ENCODE results near the gene SCG5. TPM values are rescaled to one million over a fixed set of nuclear protein-coding genes. Genes with fewer than 3 reads are reported as not detected.

The SCG5 gene
- total and polyA plus RNA-seq, 4 donors, result 2.9 to 13.4 (median 10.1) TPM

DNA sequence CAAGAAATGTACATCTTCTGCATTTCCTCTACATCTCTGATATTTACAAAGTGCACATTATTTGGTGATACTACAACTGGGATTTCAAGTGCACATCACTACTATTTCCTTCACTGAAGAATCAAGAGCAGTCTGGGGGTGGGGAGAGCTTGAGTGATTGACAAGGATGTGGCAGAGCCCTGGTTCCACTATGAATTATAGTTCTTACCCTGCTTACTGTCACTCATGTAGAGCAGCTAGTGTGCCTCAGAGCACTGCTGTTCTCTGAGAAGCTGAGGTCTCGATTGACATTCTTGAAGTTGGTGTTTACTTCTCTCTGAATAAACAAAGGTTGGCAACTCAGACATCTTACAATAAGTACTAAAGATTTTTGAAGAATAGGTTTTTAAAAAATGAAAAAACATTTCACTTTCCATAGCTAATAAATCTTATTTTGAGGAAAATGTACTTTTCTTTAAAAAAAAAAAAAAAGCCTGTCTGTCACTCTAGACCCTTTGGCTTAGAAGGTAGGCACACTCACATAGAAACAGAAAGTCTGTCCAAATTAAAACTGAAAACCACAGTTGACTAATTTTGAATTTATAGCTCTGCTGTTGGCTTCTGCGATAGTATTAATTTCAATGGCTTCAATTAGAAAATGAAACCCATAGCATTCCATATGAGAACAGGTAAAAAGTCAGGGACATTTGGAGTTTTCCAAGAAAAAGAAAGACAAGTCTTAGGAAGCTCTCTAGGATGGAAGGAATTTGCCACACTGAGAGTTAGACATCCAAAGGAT is 81.8 kb downstream of the SCG5 start:
- Histone ChIP-seq H3K9me3 (ENCODE audit: control insufficient read depth in 4 of 4, low read length in 3 of 4) (no peaks in the 10 kb centered on the region), H3K36me3 (ENCODE audit: control insufficient read depth in 4 of 4, insufficient read depth in 3 of 4, low read depth in 1 of 4, low read length in 3 of 4) (no peaks in the 10 kb centered on the region), H3K27ac (ENCODE audit: low read depth in 1 of 2, low read length in 2 of 2) (no peak overlapping the region), H3K4me3 (ENCODE audit: low read depth in 1 of 3, low read length in 3 of 3) (no peak overlapping the region), H3K27me3 (ENCODE audit: control insufficient read depth in 4 of 4, insufficient read depth in 4 of 4, low read length in 3 of 4) (peaks cover 0 to 3% (median 0%) of the 10 kb centered on the region in 4 donors), H3K4me1 (ENCODE audit: control insufficient read depth in 4 of 4, insufficient read depth in 4 of 4, low read length in 3 of 4) (peaks cover 4 to 16% (median 14%) of the 10 kb centered on the region in 4 donors), H3K9ac (ENCODE audit: low read depth in 1 of 2, low read length in 2 of 2) (no peak overlapping the region)
- no peak for TF ChIP-seq RXRA (IDR thresholded peaks at IDR 0.05)
- 88% methylated on average over 2 of the region's 2 CpGs for WGBS
- DNase-seq (ENCODE audit: low spot score), result no peak

DNA sequence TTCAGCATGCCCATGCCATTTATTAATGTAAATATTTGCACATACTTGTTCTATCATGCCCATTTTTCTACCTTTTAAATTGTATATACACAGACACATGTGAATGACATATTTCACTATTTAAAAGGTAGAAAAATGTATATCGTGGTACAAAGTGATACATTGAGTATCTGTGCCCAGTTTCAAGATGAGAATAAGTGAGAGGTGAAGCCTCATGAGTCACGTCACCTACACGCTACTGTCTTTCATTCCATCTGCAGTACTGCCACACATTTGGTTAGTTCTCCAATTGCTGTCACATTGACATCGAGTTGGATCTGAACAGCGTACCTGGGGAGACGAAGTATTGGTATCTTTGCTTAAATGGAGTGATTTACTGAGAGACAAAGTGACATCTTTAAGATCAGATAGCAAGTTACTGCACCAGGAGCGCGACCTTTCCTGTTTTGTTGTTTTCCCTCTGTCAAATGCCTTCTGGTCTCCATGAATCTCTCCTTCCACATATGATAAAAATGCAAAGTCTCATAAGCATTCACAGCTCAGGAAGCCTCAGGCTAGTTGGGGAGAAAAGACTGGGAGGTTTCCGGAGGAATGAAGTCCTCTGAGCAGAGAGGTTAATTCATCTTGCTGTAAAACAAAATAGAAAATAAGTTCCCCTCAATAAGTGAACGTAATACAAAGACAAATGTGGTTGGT is 88.3 kb downstream of the SCG5 start:
- no peak overlapping the region for H3K9ac ChIP-seq (ENCODE audit: low read depth in 1 of 2, low read length in 2 of 2)
- H3K27me3 ChIP-seq (ENCODE audit: control insufficient read depth in 4 of 4, insufficient read depth in 4 of 4, low read length in 3 of 4), result no peaks in the 10 kb centered on the region
- no peak overlapping the region for H3K27ac ChIP-seq (ENCODE audit: low read depth in 1 of 2, low read length in 2 of 2)
- 91% methylated on average over 10 of the region's 10 CpGs for WGBS
- H3K36me3 ChIP-seq (ENCODE audit: control insufficient read depth in 4 of 4, insufficient read depth in 3 of 4, low read depth in 1 of 4, low read length in 3 of 4), result no peaks in the 10 kb centered on the region
- DNase-seq (ENCODE audit: low spot score), result no peak
- no peaks in the 10 kb centered on the region for H3K9me3 ChIP-seq (ENCODE audit: control insufficient read depth in 4 of 4, low read length in 3 of 4)
- H3K4me3 ChIP-seq (ENCODE audit: low read depth in 1 of 3, low read length in 3 of 3), result no peak overlapping the region
- TF ChIP-seq EGR1 (IDR thresholded peaks at IDR 0.05; ENCODE audit: low read depth in 2 of 2) (no peak), FOXA1 (IDR thresholded peaks at IDR 0.05) (no peak), SP1 (IDR thresholded peaks at IDR 0.05) (no peak), GABPA (IDR thresholded peaks at IDR 0.05 in 1 of 2, conservative IDR thresholded peaks at IDR 0.05 in 1 of 2) (no peak), NR2F2 (IDR thresholded peaks at IDR 0.05) (no peak), ATF3 (IDR thresholded peaks at IDR 0.05) (no peak), HNF4G (IDR thresholded peaks at IDR 0.05) (no peak), CTCF (IDR thresholded peaks at IDR 0.05; ENCODE audit: low read depth, low read length, missing input control) (no peak), RXRA (IDR thresholded peaks at IDR 0.05) (no peak), RAD21 (IDR thresholded peaks at IDR 0.05) (no peak), HNF4A (conservative IDR thresholded peaks at IDR 0.05) (no peak), ZBTB33 (IDR thresholded peaks at IDR 0.05) (no peak)
- TF ChIP-seq, protein P1, sequence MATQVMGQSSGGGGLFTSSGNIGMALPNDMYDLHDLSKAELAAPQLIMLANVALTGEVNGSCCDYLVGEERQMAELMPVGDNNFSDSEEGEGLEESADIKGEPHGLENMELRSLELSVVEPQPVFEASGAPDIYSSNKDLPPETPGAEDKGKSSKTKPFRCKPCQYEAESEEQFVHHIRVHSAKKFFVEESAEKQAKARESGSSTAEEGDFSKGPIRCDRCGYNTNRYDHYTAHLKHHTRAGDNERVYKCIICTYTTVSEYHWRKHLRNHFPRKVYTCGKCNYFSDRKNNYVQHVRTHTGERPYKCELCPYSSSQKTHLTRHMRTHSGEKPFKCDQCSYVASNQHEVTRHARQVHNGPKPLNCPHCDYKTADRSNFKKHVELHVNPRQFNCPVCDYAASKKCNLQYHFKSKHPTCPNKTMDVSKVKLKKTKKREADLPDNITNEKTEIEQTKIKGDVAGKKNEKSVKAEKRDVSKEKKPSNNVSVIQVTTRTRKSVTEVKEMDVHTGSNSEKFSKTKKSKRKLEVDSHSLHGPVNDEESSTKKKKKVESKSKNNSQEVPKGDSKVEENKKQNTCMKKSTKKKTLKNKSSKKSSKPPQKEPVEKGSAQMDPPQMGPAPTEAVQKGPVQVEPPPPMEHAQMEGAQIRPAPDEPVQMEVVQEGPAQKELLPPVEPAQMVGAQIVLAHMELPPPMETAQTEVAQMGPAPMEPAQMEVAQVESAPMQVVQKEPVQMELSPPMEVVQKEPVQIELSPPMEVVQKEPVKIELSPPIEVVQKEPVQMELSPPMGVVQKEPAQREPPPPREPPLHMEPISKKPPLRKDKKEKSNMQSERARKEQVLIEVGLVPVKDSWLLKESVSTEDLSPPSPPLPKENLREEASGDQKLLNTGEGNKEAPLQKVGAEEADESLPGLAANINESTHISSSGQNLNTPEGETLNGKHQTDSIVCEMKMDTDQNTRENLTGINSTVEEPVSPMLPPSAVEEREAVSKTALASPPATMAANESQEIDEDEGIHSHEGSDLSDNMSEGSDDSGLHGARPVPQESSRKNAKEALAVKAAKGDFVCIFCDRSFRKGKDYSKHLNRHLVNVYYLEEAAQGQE (IDR thresholded peaks at IDR 0.05), result no peak
- peaks cover 0 to 26% (median 13%) of the 10 kb centered on the region in 4 donors for H3K4me1 ChIP-seq (ENCODE audit: control insufficient read depth in 4 of 4, insufficient read depth in 4 of 4, low read length in 3 of 4)

Data from liver (tissue), 9 donors.